ENCODE results near the gene PCNX2.

DNA sequence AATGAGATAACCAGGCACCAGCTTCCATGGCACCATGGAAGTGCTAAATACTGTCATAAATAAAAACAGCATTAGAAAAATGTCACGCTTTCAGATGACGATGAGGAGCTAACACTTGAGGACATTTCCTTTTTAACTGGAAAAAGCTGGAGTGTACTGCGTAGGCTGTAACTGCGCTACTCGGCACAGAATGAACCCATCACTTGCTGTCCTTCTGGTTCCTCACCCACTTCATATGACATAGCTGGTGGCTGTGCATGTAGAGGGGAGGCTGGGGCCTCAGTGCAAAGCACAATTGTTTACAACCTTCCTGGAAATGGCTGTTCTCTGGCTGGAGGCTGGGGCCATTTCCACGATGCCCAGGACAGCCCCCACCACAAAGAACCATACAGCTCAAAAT is 289.4 kb downstream of the PCNX2 start:
- no peak for TF ChIP-seq EP300 (IDR thresholded peaks at IDR 0.05)
- TF ChIP-seq POLR2AphosphoS5 (IDR thresholded peaks at IDR 0.05) = no peak
- no peak for TF ChIP-seq POLR2A (IDR thresholded peaks at IDR 0.05)
